ENCODE measurements around the gene NOTCH2.
"Not testable (repeated sequence)": the region's sequence is repeated elsewhere in the genome, so short reads cannot be mapped to it uniquely, and the experiment has no call there.

NOTCH2 gene

DNA sequence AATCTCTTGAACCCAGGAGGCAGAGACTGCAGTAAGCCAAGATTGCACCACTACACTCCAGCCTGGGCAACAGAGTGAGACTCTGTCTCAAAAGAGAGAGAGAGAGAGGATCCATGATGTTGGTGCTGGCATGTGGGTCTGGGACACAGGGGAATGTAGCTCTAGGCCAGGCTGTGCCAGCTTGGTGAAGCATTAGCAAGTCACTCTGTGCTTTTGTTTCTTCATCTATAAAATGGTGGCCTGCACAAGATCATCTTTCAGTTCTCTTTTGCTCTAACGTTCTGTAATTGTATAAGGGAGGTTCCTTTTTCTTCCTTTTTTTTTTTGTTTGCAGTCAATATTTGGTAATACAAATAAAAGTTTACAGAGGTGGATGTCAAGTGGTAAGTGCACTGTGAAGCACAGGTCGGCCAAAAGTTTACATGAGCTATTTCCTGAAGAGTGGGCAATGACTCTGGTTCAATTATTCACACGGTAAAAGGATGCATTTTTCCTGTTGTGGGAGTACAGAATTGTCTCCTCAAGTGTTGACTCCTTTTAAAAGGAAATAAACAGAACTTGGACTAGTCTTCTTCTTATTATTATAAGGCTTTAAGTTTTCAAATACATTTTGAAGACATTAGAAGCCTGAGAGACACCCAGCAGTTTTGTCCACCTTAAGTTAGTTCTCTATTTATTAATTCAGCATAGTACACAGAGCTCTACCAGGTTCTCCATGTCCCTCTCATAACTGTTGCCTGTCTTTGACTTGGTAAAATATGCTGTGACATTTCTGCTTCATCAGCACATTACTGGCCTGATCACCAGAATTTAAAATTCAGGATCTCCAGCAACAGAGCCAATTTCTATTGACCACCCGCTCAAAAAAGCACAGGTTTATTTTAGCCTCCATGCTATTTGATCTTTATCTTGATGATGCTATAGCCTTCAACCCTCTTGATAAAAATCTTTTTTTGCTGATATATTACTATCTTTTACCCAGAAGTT, 23.1 kb upstream of the NOTCH2 start:
- not testable (repeated sequence) for H3K4me3 Mint-ChIP-seq, H3K4me1 Mint-ChIP-seq, H3K27ac Mint-ChIP-seq, H3K36me3 Mint-ChIP-seq, H3K27me3 Mint-ChIP-seq, H3K9me3 Mint-ChIP-seq

DNA sequence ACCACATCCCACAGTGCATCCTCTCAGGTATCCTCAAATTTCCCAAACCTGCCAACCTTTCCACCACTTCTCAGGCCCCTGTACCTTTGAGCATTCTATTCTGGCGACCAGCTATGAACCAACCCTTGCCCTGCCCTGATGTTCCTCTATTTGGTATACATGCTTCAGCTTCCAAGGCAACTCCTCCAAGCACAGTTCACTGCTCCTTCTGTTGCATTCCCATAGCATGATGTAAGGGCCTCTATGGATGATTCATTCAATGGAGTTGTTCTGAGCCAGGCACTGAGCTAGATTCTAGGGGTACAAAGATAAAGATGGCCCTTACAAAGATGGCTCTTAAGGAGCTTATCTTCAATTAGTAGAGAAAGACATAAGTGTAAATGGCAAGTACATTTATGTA, 21.4 kb upstream of the NOTCH2 start:
- not testable (repeated sequence) for H3K36me3 Mint-ChIP-seq, H3K27ac Mint-ChIP-seq, H3K4me1 Mint-ChIP-seq, H3K9me3 Mint-ChIP-seq, H3K4me3 Mint-ChIP-seq, H3K27me3 Mint-ChIP-seq

DNA sequence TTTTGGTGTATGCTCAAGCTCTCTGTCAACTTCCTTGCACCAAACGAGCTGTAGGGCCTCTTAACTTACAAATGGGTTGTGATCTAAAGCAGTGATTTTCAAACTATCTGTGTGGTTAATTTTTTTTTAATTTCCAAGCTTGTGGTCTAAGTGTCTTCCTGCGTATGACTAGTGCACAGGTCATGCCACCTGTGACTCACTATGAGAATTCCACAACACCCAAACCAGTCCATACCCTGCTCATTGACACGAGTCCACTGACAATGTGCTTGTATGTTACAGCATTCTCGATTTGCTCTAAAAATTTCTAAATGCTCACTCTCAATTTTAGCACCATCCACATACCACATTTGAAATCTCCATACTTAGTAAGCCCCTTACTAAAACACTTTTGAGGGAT, 18.5 kb upstream of the NOTCH2 start:
- not testable (repeated sequence) for H3K36me3 Mint-ChIP-seq, H3K4me3 Mint-ChIP-seq, H3K4me1 Mint-ChIP-seq, H3K27me3 Mint-ChIP-seq, H3K9me3 Mint-ChIP-seq
- peak overlapping the region; percentile 31 for H3K27ac Mint-ChIP-seq

DNA sequence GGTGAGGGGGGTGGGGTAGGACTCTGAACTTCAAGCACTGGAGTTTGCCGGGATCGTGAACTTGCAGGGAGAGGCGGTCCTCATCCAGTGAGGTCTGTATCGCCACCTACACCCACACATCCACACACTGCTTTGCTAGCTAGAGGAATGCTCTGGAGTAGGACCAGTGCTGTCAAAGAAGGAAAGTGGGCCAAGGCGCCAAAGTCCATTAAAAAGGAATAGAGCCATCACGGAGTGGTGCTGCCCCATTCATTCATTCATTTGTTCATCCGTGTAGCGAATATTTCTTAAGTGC, 405 bp upstream of the NOTCH2 start:
- not testable (repeated sequence) for H3K27me3 Mint-ChIP-seq

DNA sequence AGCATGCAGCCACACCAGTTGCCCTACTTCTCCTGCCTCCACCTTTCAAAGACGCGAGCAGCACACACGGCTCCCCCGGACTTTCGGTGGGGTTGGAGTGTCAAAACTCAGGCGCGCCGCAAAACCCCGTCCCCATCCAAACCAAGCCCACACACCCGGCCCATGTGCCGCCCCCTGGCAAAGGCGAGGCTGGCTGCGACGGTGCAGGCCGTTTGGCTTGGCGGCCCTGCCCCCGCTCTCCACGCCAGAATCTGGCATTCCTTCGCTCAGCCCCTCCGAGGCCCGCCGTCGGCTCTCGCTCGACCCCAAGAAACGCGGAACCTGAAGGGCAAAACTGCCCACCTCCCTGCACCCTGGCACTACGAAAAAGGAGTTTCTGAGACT, 787 bp downstream of the NOTCH2 start:
- not testable (repeated sequence) for H3K4me1 Mint-ChIP-seq, H3K9me3 Mint-ChIP-seq, H3K27ac Mint-ChIP-seq, H3K36me3 Mint-ChIP-seq, H3K27me3 Mint-ChIP-seq
- peak overlapping the region; percentile 62 for H3K4me3 Mint-ChIP-seq

More for the DNA sequence above, 405 bp upstream of the NOTCH2 start:
- H3K4me1 Mint-ChIP-seq, H3K9me3 Mint-ChIP-seq, H3K4me3 Mint-ChIP-seq, H3K27ac Mint-ChIP-seq, H3K36me3 Mint-ChIP-seq: not testable (repeated sequence)

DNA sequence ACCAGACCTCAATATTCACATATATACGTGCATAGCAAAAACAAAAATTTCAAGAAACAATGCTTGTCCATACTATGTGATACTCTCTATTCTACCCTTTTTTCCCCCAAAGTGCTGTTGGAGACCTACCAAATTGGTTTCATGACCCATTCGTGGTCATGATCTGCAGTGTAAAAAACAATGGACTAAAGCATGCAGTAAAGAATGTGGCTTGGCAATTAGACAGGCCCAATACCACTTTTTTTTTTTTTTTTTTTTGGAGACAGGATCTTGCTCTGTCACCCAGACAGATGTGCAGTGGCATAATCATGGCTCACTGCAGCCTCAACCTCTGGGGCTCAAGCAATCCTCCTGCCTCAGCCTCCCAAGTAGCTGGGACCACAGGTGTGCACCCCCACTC, 21.3 kb downstream of the NOTCH2 start:
- H3K4me3 Mint-ChIP-seq = not testable (repeated sequence)

GRCh38 chr1:120041771-120042170, 27.7 kb downstream of the NOTCH2 start:
- H3K4me3 Mint-ChIP-seq, H3K27me3 Mint-ChIP-seq, H3K36me3 Mint-ChIP-seq: not testable (repeated sequence)

More for the DNA sequence above, 21.3 kb downstream of the NOTCH2 start:
- H3K27me3 Mint-ChIP-seq, H3K36me3 Mint-ChIP-seq, H3K9me3 Mint-ChIP-seq, H3K27ac Mint-ChIP-seq, H3K4me1 Mint-ChIP-seq: not testable (repeated sequence)

GRCh38 chr1:120032253-120032652, 37.2 kb downstream of the NOTCH2 start:
- H3K4me1 Mint-ChIP-seq, H3K36me3 Mint-ChIP-seq, H3K4me3 Mint-ChIP-seq, H3K9me3 Mint-ChIP-seq, H3K27ac Mint-ChIP-seq, H3K27me3 Mint-ChIP-seq: not testable (repeated sequence)

More at GRCh38 chr1:120041771-120042170, 27.7 kb downstream of the NOTCH2 start:
- not testable (repeated sequence) for H3K4me1 Mint-ChIP-seq, H3K9me3 Mint-ChIP-seq, H3K27ac Mint-ChIP-seq

DNA sequence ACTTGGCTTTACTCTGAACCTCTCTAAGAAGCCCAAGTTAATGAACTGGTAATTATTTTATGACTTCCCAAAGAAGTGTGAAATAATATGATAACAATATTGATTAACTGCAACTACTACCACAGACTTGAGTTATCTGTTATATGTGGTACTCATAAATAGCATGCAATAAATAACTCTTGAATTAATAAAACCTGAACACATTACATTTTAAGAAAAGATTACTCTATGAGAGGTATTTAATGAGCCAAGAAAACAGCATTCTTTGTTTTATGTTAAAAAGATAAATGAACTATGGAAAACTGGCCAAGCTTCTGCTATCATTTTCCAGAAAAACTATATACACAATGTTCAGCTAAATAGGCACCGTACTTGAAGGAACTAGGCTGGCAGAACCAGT, 45.7 kb downstream of the NOTCH2 start:
- H3K4me3 Mint-ChIP-seq, H3K4me1 Mint-ChIP-seq, H3K9me3 Mint-ChIP-seq, H3K36me3 Mint-ChIP-seq, H3K27me3 Mint-ChIP-seq, H3K27ac Mint-ChIP-seq: not testable (repeated sequence)

GRCh38 chr1:120014978-120015377, 54.5 kb downstream of the NOTCH2 start:
- not testable (repeated sequence) for H3K4me1 Mint-ChIP-seq, H3K27me3 Mint-ChIP-seq, H3K36me3 Mint-ChIP-seq, H3K27ac Mint-ChIP-seq, H3K4me3 Mint-ChIP-seq, H3K9me3 Mint-ChIP-seq

- not testable (repeated sequence) for H3K36me3 Mint-ChIP-seq, H3K9me3 Mint-ChIP-seq, H3K4me1 Mint-ChIP-seq, H3K27ac Mint-ChIP-seq, H3K27me3 Mint-ChIP-seq, H3K4me3 Mint-ChIP-seq
Observed at GRCh38 chr1:120008320-120008719, 61.1 kb downstream of the NOTCH2 start.

- H3K27ac Mint-ChIP-seq, H3K36me3 Mint-ChIP-seq, H3K9me3 Mint-ChIP-seq, H3K27me3 Mint-ChIP-seq, H3K4me1 Mint-ChIP-seq, H3K4me3 Mint-ChIP-seq: not testable (repeated sequence)
Observed at GRCh38 chr1:120007850-120008249, 61.6 kb downstream of the NOTCH2 start.

DNA sequence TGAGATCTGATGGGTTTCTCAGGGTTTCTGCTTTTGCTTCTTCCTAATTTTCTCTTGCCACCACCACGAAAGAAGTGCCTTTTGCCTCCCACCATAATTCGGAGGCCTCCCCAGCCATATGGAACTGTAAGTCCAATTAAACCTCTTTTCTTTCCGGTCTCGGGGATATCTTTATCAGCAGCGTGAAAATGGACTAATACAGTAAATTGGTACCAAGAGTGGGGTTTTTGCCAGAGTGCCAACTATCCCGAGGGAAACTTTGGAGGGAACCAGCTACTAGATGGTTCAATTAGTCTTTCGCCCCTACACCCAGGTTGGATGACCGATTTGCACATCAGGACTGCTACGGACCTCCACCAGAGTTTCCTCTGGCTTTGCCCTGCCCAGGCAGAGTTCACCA, 68.4 kb downstream of the NOTCH2 start:
- not testable (repeated sequence) for H3K36me3 Mint-ChIP-seq, H3K4me1 Mint-ChIP-seq, H3K4me3 Mint-ChIP-seq, H3K27ac Mint-ChIP-seq, H3K27me3 Mint-ChIP-seq, H3K9me3 Mint-ChIP-seq

DNA sequence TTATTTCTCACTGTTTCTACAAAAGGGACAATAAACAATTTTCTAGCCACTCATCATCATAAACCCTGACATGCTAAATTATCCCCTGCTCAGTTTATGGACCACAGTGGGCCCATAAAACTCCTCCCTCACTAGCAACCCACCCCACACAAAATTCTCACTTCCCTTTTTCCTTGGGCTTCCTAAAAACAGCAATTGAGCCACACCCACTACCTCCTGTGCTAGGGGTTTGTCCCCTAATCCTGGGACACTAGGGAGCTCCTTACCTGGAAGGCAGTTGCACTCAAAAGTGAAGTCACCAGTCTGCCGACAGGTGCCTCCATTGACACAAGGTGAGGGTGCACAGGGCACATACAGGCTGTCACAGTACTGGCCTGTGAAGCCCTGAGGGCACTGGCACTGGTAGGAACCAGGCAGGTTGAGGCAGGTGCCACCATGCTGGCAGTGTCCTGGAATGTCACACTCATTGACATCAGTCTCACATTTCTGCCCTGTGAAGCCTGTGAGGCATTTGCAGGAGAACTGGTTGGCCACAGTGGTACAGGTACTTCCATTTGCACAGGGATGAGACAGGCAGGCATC, 72.6 kb downstream of the NOTCH2 start:
- not testable (repeated sequence) for H3K9me3 Mint-ChIP-seq, H3K4me3 Mint-ChIP-seq, H3K27me3 Mint-ChIP-seq, H3K36me3 Mint-ChIP-seq, H3K27ac Mint-ChIP-seq, H3K4me1 Mint-ChIP-seq

- not testable (repeated sequence) for H3K27me3 Mint-ChIP-seq, H3K36me3 Mint-ChIP-seq, H3K9me3 Mint-ChIP-seq, H3K4me1 Mint-ChIP-seq, H3K27ac Mint-ChIP-seq, H3K4me3 Mint-ChIP-seq
Observed at GRCh38 chr1:119995975-119996374, 73.5 kb downstream of the NOTCH2 start.

GRCh38 chr1:119988306-119989062, 81.0 kb downstream of the NOTCH2 start:
- peaks cover 26% of the 10 kb centered on the region for H3K36me3 Mint-ChIP-seq
- H3K27ac Mint-ChIP-seq = peak overlapping the region; percentile 86
- H3K9me3 Mint-ChIP-seq = no peaks in the 10 kb centered on the region
- H3K4me3 Mint-ChIP-seq = peak overlapping the region; percentile 72
- peaks cover 43% of the 10 kb centered on the region for H3K4me1 Mint-ChIP-seq
- H3K27me3 Mint-ChIP-seq = no peaks in the 10 kb centered on the region

All from activated naive CD4-positive, alpha-beta T cell treated with anti-CD3 and anti-CD28 coated beads, Interleukin-2, amount 50 U/mL, for 24 hours (primary cell).